ENCODE results near the gene TCF4.

Gene TCF4

GRCh38 chr18:55432307-55433040, 155.5 kb downstream of the TCF4 start:
- DNase-seq: no peak

GRCh38 chr18:55430026-55430425, 158.0 kb downstream of the TCF4 start:
- DNase-seq: no peak

GRCh38 chr18:55427951-55428350, 160.0 kb downstream of the TCF4 start:
- no peak for DNase-seq

- no peak for DNase-seq
Observed at GRCh38 chr18:55425698-55426097, 162.3 kb downstream of the TCF4 start.

- DNase-seq: peak; percentile 66
Observed at GRCh38 chr18:55422456-55423180, 165.4 kb downstream of the TCF4 start.

GRCh38 chr18:55421615-55422419, 166.2 kb downstream of the TCF4 start:
- DNase-seq: peak; percentile 68

GRCh38 chr18:55421308-55421614, 166.7 kb downstream of the TCF4 start:
- no peak for DNase-seq

GRCh38 chr18:55420665-55421307, 167.2 kb downstream of the TCF4 start:
- DNase-seq: no peak

GRCh38 chr18:55419947-55420664, 167.9 kb downstream of the TCF4 start:
- no peak for DNase-seq

GRCh38 chr18:55419132-55419946, 168.7 kb downstream of the TCF4 start:
- no peak for DNase-seq

- DNase-seq: no peak
Observed at GRCh38 chr18:55418439-55418838, 169.6 kb downstream of the TCF4 start.

- no peak for DNase-seq
Observed at GRCh38 chr18:55416791-55417190, 171.2 kb downstream of the TCF4 start.

- peak; percentile 76 for DNase-seq
Observed at GRCh38 chr18:55415258-55415871, 172.6 kb downstream of the TCF4 start.

GRCh38 chr18:55414475-55414874, 173.5 kb downstream of the TCF4 start:
- no peak for DNase-seq

GRCh38 chr18:55413474-55413873, 174.5 kb downstream of the TCF4 start:
- DNase-seq: no peak

GRCh38 chr18:55407774-55408535, 180.0 kb downstream of the TCF4 start:
- no peak for DNase-seq

- peak; percentile 35 for DNase-seq
Observed at GRCh38 chr18:55407191-55407590, 180.8 kb downstream of the TCF4 start.

- DNase-seq: peak; percentile 74
Observed at GRCh38 chr18:55406451-55406991, 181.5 kb downstream of the TCF4 start.

GRCh38 chr18:55405893-55406406, 182.0 kb downstream of the TCF4 start:
- DNase-seq: peak; percentile 94

- DNase-seq: no peak
Observed at GRCh38 chr18:55405475-55405874, 182.5 kb downstream of the TCF4 start.
